H1 (cell line): ENCODE data around the gene ZNF506. TPM values are rescaled to one million over a fixed set of nuclear protein-coding genes. Genes with fewer than 3 reads are reported as not detected.

ENCODE experiments used
- EGR1 ChIP-seq: IDR thresholded peaks from 2 replicates; pipeline ENCODE4 v1.6.1; 2011; ENCODE audit warnings: low read depth, low read length, borderline replicate concordance
- HDAC2 ChIP-seq, 2 experiments: fragments of 300-600 bp in 1 of 2; sonication (generic) in 1 of 2; IDR thresholded peaks; 2 replicates each; pipeline ENCODE4 v1.6.1; 2011 to 2012; ENCODE audit warnings: low read depth in 2 of 2, low read length in 2 of 2, mild to moderate bottlenecking in 2 of 2, moderate library complexity in 2 of 2, borderline replicate concordance in 1 of 2, inconsistent platforms in 1 of 2
- PHF8 ChIP-seq: fragments of 200-600 bp; sonication (generic); conservative IDR thresholded peaks from 2 replicates; pipeline ENCODE4 v1.7.1; 2012; ENCODE audit warnings: low read depth, mild to moderate bottlenecking, inconsistent platforms, low read length, moderate library complexity
- POLR2A ChIP-seq, 2 experiments: IDR thresholded peaks; 1 replicate in 1 of 2; 2 replicates in 1 of 2; pipeline ENCODE4 v1.6.1; 2011; ENCODE audit warnings: low read depth in 2 of 2, low read length in 2 of 2, mild to moderate bottlenecking in 2 of 2; ENCODE audit errors: control extremely low read depth in 1 of 2
- POLR2AphosphoS5 ChIP-seq: IDR thresholded peaks from 2 replicates; pipeline ENCODE4 v1.6.1; 2011; ENCODE audit warnings: low read depth, low read length
- SP2 ChIP-seq: IDR thresholded peaks from 2 replicates; pipeline ENCODE4 v1.6.1; 2012; ENCODE audit warnings: mild to moderate bottlenecking, low read length, inconsistent platforms
- SP4 ChIP-seq: IDR thresholded peaks from 2 replicates; pipeline ENCODE4 v1.6.1; 2012; ENCODE audit warnings: low read length, inconsistent platforms
- TAF1 ChIP-seq: IDR thresholded peaks from 2 replicates; pipeline ENCODE4 v1.6.1; 2011; ENCODE audit warnings: mild to moderate bottlenecking, low read depth, low read length
- polyA plus RNA-seq, 7 experiments: library from polyadenylated mRNA; depleted of rRNA in 3 of 7; stranded (reverse) in 5 of 7; unstranded in 2 of 7; fragments of >200 nt in 5 of 7; fragments of 200-250 nt in 2 of 7; gene quantifications; 1 replicate in 5 of 7; 2 replicates in 1 of 7; 4 replicates in 1 of 7; pipeline versions ENCODE4 v1.2.1 to v1.2.3, GENCODE V29; 2011 to 2013; ENCODE audit warnings: missing spikeins in 2 of 7, mixed read lengths in 2 of 7
- total RNA-seq: library from RNA; stranded (reverse); fragmentation: NEBNext Ultra II Directional; extraction: Animal tissue kit (Norgen Biotek cat#: 25700); gene quantifications from 2 replicates; pipeline ENCODE4 v1.2.1, GENCODE V29; 2021
- TF ChIP-seq, protein P1 (sequence below), 3 experiments: IDR thresholded peaks; 1 replicate in 2 of 3; 2 replicates in 1 of 3; pipeline versions ENCODE4 v1.5.1 to v1.6.1; 2011; ENCODE audit warnings: low read length in 3 of 3, mild to moderate bottlenecking in 3 of 3, inconsistent platforms in 2 of 3, low read depth in 1 of 3, moderate library complexity in 1 of 3; ENCODE audit not compliant: insufficient read depth in 1 of 3; ENCODE audit errors: control extremely low read depth in 1 of 3
- TF ChIP-seq, protein P2 (sequence below): IDR thresholded peaks from 2 replicates; pipeline ENCODE4 v1.6.1; 2012; ENCODE audit warnings: low read length, inconsistent platforms
- TF ChIP-seq, protein P3 (sequence below): IDR thresholded peaks from 2 replicates; pipeline ENCODE4 v1.6.1; 2012; ENCODE audit warnings: inconsistent platforms

The ZNF506 gene
- total and polyA plus RNA-seq, 2 of the 8 experiments (the other 6 are each of a cell fraction or from before 2014, with no cell fraction given), result 4.5 to 8.3 TPM

DNA sequence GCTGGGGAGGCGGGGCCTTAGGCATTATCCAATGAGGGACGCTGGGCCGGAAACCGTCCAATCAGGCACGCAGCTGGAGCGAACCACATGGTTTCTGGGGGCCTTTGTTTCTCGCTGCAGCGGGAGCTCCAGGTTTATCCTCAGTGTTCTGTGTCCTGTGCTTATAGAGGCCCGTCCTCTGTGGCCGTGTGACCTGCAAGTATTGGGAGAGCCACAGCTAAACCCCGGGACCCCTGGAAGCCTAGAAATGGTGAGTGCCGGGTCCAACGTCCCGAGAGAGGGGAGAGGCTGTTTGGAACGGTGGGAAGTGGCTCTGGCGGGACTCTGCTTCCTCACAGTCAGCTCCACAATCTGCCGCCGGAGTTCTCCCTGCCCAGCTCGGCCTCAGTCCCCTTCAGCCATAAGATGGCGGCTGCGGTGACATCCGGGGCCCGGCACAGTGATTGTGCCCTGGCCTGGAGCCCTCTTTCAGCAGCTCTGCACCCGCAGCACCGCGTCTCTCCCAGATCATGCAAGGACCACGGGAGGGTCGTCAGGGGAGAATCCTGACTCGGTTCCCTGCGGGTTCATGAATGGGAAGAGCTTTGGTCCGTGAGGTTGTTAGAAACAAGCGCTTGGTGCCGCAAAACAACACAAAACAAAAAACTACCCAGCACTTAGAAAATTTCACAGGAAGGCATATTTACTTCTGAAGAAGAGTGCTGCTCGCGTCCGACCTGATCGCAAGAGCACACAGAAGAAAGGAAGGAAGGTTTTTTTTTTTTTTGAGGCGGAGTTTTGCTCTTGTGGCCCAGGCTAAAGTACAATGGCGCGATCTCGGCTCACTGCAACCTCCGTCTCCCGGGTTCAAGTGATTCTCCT, 44.4 kb upstream of the ZNF506 start, which contains the start of gene ZNF253 (continued):
- TF ChIP-seq, protein P1, sequence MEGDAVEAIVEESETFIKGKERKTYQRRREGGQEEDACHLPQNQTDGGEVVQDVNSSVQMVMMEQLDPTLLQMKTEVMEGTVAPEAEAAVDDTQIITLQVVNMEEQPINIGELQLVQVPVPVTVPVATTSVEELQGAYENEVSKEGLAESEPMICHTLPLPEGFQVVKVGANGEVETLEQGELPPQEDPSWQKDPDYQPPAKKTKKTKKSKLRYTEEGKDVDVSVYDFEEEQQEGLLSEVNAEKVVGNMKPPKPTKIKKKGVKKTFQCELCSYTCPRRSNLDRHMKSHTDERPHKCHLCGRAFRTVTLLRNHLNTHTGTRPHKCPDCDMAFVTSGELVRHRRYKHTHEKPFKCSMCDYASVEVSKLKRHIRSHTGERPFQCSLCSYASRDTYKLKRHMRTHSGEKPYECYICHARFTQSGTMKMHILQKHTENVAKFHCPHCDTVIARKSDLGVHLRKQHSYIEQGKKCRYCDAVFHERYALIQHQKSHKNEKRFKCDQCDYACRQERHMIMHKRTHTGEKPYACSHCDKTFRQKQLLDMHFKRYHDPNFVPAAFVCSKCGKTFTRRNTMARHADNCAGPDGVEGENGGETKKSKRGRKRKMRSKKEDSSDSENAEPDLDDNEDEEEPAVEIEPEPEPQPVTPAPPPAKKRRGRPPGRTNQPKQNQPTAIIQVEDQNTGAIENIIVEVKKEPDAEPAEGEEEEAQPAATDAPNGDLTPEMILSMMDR (IDR thresholded peaks at IDR 0.05; ENCODE audit: control extremely low read depth in 1 of 3, insufficient read depth in 1 of 3, low read depth in 1 of 3, low read length in 3 of 3), result no peak; a peak in 1 of 4 replicates
- TF ChIP-seq POLR2AphosphoS5 (peak; percentile 99), PHF8 (peak; percentile 92), EGR1 (0 out of 2 replicates have a peak, but pooled peaks have one; percentile 13), HDAC2 (IDR thresholded peaks at IDR 0.05; ENCODE audit: borderline replicate concordance in 1 of 2, low read depth in 2 of 2, low read length in 2 of 2) (no peak), SP2 (peak; percentile 16), TAF1 (peak; percentile 100), SP4 (no peak), POLR2A (IDR thresholded peaks at IDR 0.05; ENCODE audit: control extremely low read depth in 1 of 2, low read depth in 2 of 2, low read length in 2 of 2) (peak; percentile 99 to 100)
- TF ChIP-seq, protein P2, sequence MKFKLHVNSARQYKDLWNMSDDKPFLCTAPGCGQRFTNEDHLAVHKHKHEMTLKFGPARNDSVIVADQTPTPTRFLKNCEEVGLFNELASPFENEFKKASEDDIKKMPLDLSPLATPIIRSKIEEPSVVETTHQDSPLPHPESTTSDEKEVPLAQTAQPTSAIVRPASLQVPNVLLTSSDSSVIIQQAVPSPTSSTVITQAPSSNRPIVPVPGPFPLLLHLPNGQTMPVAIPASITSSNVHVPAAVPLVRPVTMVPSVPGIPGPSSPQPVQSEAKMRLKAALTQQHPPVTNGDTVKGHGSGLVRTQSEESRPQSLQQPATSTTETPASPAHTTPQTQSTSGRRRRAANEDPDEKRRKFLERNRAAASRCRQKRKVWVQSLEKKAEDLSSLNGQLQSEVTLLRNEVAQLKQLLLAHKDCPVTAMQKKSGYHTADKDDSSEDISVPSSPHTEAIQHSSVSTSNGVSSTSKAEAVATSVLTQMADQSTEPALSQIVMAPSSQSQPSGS, result 0 out of 2 replicates have a peak, but pooled peaks have one; percentile 17
- TF ChIP-seq, protein P3, sequence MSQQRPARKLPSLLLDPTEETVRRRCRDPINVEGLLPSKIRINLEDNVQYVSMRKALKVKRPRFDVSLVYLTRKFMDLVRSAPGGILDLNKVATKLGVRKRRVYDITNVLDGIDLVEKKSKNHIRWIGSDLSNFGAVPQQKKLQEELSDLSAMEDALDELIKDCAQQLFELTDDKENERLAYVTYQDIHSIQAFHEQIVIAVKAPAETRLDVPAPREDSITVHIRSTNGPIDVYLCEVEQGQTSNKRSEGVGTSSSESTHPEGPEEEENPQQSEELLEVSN, result peak; percentile 50; the same call in 1 of the 2 replicates
